HepG2 (cell line): ENCODE data around the gene FRMD6. TPM values are rescaled to one million over a fixed set of nuclear protein-coding genes. Genes with fewer than 3 reads are reported as not detected.
A peak's percentile ranks its signal among the peaks of the same experiment; 100 is the strongest.

Experiments
- ELF4 ChIP-seq: sonication (generic); formaldehyde crosslinking; IDR thresholded peaks from 2 replicates; pipeline ENCODE4 v1.5.0; 2020; ENCODE audit warnings: missing genetic modification reagents, mild to moderate bottlenecking, moderate library complexity, borderline replicate concordance
- EP300 ChIP-seq, 3 experiments: sonication (generic) in 1 of 3; formaldehyde crosslinking in 1 of 3; IDR thresholded peaks; 2 replicates each; pipeline versions ENCODE4 v1.5.1 to v1.6.1; 2011 to 2020; ENCODE audit warnings: low read depth in 2 of 3, low read length in 2 of 3, borderline replicate concordance in 1 of 3, improper control_type of control experiment in 1 of 3, mild to moderate bottlenecking in 1 of 3, missing genetic modification reagents in 1 of 3, moderate library complexity in 1 of 3
- ESRRA ChIP-seq: sonication (generic); formaldehyde crosslinking; IDR thresholded peaks from 2 replicates; pipeline ENCODE4 v1.5.1; 2020; ENCODE audit warnings: mild to moderate bottlenecking, low read depth, missing genetic modification reagents
- HMGXB4 ChIP-seq, 2 experiments: sonication (generic) in 1 of 2; formaldehyde crosslinking in 1 of 2; IDR thresholded peaks; 2 replicates each; pipeline versions ENCODE4 v1.4.0 to v1.6.1; 2018 to 2020; ENCODE audit warnings: missing genetic modification reagents in 2 of 2, borderline replicate concordance in 1 of 2, low read depth in 1 of 2, mild to moderate bottlenecking in 1 of 2, missing biosample characterization in 1 of 2
- KDM1A ChIP-seq: IDR thresholded peaks from 2 replicates; pipeline ENCODE4 v1.6.1; 2016; ENCODE audit warnings: missing compliant biosample characterization
- MYNN ChIP-seq: sonication (generic); formaldehyde crosslinking; IDR thresholded peaks from 2 replicates; pipeline ENCODE4 v1.4.0; 2020; ENCODE audit warnings: mild to moderate bottlenecking, low read depth, missing genetic modification reagents
- NR2F2 ChIP-seq: IDR thresholded peaks from 2 replicates; pipeline ENCODE4 v1.6.1; 2012; ENCODE audit warnings: low read depth, inconsistent platforms, borderline replicate concordance
- PHF20 ChIP-seq: sonication (generic); formaldehyde crosslinking; IDR thresholded peaks from 2 replicates; pipeline ENCODE4 v1.5.0; 2020; ENCODE audit warnings: mild to moderate bottlenecking, missing genetic modification reagents
- ZBTB44 ChIP-seq: sonication (generic); formaldehyde crosslinking; IDR thresholded peaks from 2 replicates; pipeline ENCODE4 v1.4.0; 2020; ENCODE audit warnings: missing genetic modification reagents
- ZBTB49 ChIP-seq: sonication (generic); formaldehyde crosslinking; IDR thresholded peaks from 2 replicates; pipeline ENCODE4 v1.4.0; 2020; ENCODE audit warnings: missing genetic modification reagents, borderline replicate concordance
- ZNF337 ChIP-seq: sonication (generic); formaldehyde crosslinking; IDR thresholded peaks from 2 replicates; pipeline ENCODE4 v1.5.1; 2020; ENCODE audit warnings: missing genetic modification reagents, low read depth, mild to moderate bottlenecking, borderline replicate concordance
- ZNF777 ChIP-seq: sonication (generic); formaldehyde crosslinking; IDR thresholded peaks from 2 replicates; pipeline ENCODE4 v1.4.0; 2020; ENCODE audit warnings: missing genetic modification reagents
- ZSCAN12 ChIP-seq: sonication (generic); formaldehyde crosslinking; IDR thresholded peaks from 2 replicates; pipeline ENCODE4 v1.9.0; 2021; ENCODE audit warnings: mild to moderate bottlenecking, missing genetic modification reagents
- ZSCAN30 ChIP-seq: sonication (generic); formaldehyde crosslinking; IDR thresholded peaks from 2 replicates; pipeline ENCODE4 v1.5.0; 2020; ENCODE audit warnings: mild to moderate bottlenecking, missing genetic modification reagents
- polyA plus RNA-seq, 8 experiments: library from polyadenylated mRNA; depleted of rRNA in 3 of 8; stranded (reverse) in 7 of 8; unstranded in 1 of 8; fragments of >200 nt; fragmentation: Illumina TruSeq in 4 of 8; extraction: Trizol in 4 of 8; gene quantifications; 2 replicates each; pipeline versions ENCODE4 v1.2.1 to v1.2.3, GENCODE V29; 2011 to 2016; ENCODE audit warnings: low read depth in 4 of 8, missing spikeins in 1 of 8, mixed read lengths in 1 of 8; ENCODE audit not compliant: insufficient read depth in 1 of 8
- total RNA-seq, 5 experiments: library from RNA; depleted of rRNA; stranded (reverse); fragments of >200 nt; fragmentation: Illumina TruSeq; extraction: Trizol; gene quantifications; 2 replicates each; pipeline ENCODE4 v1.2.3, GENCODE V29; 2016; ENCODE audit warnings: low read depth in 1 of 5
- TF ChIP-seq, protein P1 (sequence below): sonication (generic); formaldehyde crosslinking; IDR thresholded peaks from 2 replicates; pipeline ENCODE4 v1.8.1; 2023; ENCODE audit warnings: missing genetic modification reagents, mild to moderate bottlenecking, borderline replicate concordance
- TF ChIP-seq, protein P2 (sequence below): sonication (generic); formaldehyde crosslinking; IDR thresholded peaks from 2 replicates; pipeline ENCODE4 v1.5.1; 2020; ENCODE audit warnings: missing genetic modification reagents, mild to moderate bottlenecking, borderline replicate concordance
- TF ChIP-seq, protein P3 (sequence below): sonication (generic); formaldehyde crosslinking; IDR thresholded peaks from 2 replicates; pipeline ENCODE4 v1.4.0; 2020; ENCODE audit warnings: mild to moderate bottlenecking, low read depth, missing genetic modification reagents

FRMD6 gene
- total and polyA plus RNA-seq, 2 of the 13 experiments (the other 11 are each of a cell fraction or from before 2014, with no cell fraction given): 2.4 to 5.4 TPM

DNA sequence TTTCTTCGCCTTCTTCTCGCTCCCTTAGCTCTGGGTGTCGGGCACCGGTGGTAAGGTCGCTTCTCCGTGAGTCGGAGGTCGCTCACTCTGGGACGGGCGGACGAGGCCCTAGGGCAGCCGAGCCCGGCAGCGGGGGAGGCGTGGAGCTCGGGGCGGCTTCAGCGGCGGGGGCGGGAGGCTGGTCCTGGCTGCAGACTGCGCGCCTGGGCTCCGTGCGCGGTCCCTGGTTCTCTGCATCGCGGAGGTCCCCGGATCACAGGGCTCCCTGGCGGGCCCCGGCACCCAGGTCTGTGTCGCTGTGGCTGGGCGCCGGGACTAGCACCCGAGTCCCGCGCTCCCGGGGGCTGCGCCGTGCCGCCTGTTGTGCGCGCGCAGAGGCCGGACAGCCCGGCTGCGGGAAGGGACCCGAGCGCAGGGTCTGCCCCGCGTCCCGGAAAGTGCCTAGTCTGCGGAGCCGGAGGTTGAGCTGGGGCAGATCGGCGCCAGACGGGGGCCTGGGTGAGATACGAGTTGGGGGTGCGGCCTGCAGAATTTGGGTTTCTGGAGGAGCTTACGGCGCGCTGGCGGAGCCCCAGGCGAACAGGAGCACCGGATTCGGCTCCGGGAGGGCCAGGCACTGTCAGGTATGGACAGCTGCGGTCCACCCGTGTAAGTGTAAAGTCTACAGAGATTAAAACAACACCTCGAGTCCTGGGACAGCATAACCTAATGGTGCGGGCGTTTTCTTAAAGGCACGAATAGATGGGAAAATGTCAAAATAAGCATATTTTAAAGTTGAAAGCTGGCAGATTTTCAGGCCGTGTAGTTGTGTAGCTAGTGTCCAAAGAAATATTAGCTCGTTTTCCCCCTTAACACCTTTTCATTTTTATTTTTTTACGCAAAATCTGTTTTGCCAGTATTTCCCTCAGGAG, 713 bp downstream of the FRMD6 start (continued):
- TF ChIP-seq ZBTB49 (CRISPR knock-in tag) (no peak), HMGXB4 (CRISPR knock-in tag; IDR thresholded peaks at IDR 0.05; ENCODE audit: borderline replicate concordance in 1 of 2, low read depth in 1 of 2) (peak in 1 of 2 experiments; percentile 94; a peak in 3 of 4 replicates), KDM1A (CRISPR knock-in tag) (no peak), MYNN (no peak), ESRRA (CRISPR knock-in tag) (no peak), ZSCAN12 (CRISPR knock-in tag) (no peak), ELF4 (CRISPR knock-in tag) (no peak), ZBTB44 (CRISPR knock-in tag) (no peak), ZSCAN30 (no peak), ZNF337 (CRISPR knock-in tag) (no peak), PHF20 (CRISPR knock-in tag) (0 out of 2 replicates have a peak, but pooled peaks have one; percentile 39), EP300 (IDR thresholded peaks at IDR 0.05; ENCODE audit: low read depth in 2 of 2, low read length in 2 of 2) (no peak), EP300 (CRISPR knock-in tag; IDR thresholded peaks at IDR 0.05; ENCODE audit: borderline replicate concordance) (no peak), NR2F2 (no peak), ZNF777 (CRISPR knock-in tag) (peak; percentile 20; the same call in 1 of the 2 replicates)
- TF ChIP-seq, protein P1, sequence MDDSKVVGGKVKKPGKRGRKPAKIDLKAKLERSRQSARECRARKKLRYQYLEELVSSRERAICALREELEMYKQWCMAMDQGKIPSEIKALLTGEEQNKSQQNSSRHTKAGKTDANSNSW (CRISPR knock-in tag): no peak
- TF ChIP-seq, protein P2, sequence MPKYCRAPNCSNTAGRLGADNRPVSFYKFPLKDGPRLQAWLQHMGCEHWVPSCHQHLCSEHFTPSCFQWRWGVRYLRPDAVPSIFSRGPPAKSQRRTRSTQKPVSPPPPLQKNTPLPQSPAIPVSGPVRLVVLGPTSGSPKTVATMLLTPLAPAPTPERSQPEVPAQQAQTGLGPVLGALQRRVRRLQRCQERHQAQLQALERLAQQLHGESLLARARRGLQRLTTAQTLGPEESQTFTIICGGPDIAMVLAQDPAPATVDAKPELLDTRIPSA (CRISPR knock-in tag): no peak
- TF ChIP-seq, protein P3, sequence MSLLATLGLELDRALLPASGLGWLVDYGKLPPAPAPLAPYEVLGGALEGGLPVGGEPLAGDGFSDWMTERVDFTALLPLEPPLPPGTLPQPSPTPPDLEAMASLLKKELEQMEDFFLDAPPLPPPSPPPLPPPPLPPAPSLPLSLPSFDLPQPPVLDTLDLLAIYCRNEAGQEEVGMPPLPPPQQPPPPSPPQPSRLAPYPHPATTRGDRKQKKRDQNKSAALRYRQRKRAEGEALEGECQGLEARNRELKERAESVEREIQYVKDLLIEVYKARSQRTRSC (CRISPR knock-in tag): no peak
